ENCODE measurements around the gene MAGED2.
"Not testable (repeated sequence)": the region's sequence is repeated elsewhere in the genome, so short reads cannot be mapped to it uniquely, and the experiment has no call there.

The MAGED2 gene

GRCh38 chrX:54807524-54808108, at the start of gene MAGED2:
TSS of gene MAGED2 (plus strand) at chrX:54807745. CDS start at chrX:54809332, 1,587 bp downstream.
- DNase-seq (ENCODE audit: low read depth in 1 of 2, low spot score in 1 of 2) = peak; percentile 8 to 18

GRCh38 chrX:54758114-54759055, 49.2 kb upstream of the MAGED2 start:
- DNase-seq (ENCODE audit: low read depth in 1 of 2, low spot score in 1 of 2) = no peak

GRCh38 chrX:54774391-54775094, 33.0 kb upstream of the MAGED2 start:
- DNase-seq (ENCODE audit: low read depth in 1 of 2, low spot score in 1 of 2) = not testable (repeated sequence)

GRCh38 chrX:54776061-54776460, 31.5 kb upstream of the MAGED2 start:
- no peak for DNase-seq (ENCODE audit: low read depth in 1 of 2, low spot score in 1 of 2)

- no peak for DNase-seq (ENCODE audit: low read depth in 1 of 2, low spot score in 1 of 2)
These were observed 30.4 kb upstream of the MAGED2 start for GRCh38 chrX:54776987-54777672.

- DNase-seq (ENCODE audit: low read depth in 1 of 2, low spot score in 1 of 2) = no peak
These were observed 21.6 kb upstream of the MAGED2 start for GRCh38 chrX:54785901-54786300.

GRCh38 chrX:54786967-54787366, 20.6 kb upstream of the MAGED2 start:
- peak in 1 of 2 donors; percentile 11 for DNase-seq (ENCODE audit: low read depth in 1 of 2, low spot score in 1 of 2)

GRCh38 chrX:54788446-54788845, 19.1 kb upstream of the MAGED2 start:
- DNase-seq (ENCODE audit: low read depth in 1 of 2, low spot score in 1 of 2) = no peak

- DNase-seq (ENCODE audit: low read depth in 1 of 2, low spot score in 1 of 2) = not testable (repeated sequence)
These were observed 18.1 kb upstream of the MAGED2 start for GRCh38 chrX:54789405-54789804.

- no peak for DNase-seq (ENCODE audit: low read depth in 1 of 2, low spot score in 1 of 2)
These were observed 13.5 kb upstream of the MAGED2 start for GRCh38 chrX:54794028-54794427.

GRCh38 chrX:54794795-54795194, 12.8 kb upstream of the MAGED2 start:
- no peak for DNase-seq (ENCODE audit: low read depth in 1 of 2, low spot score in 1 of 2)

- no peak for DNase-seq (ENCODE audit: low read depth in 1 of 2, low spot score in 1 of 2)
These were observed 9.4 kb upstream of the MAGED2 start, which contains the start of gene ITIH6 for GRCh38 chrX:54798137-54798536. TSS of gene ITIH6 (minus strand) at chrX:54798255. CDS start at chrX:54798210, 45 bp downstream.

- no peak for DNase-seq (ENCODE audit: low read depth in 1 of 2, low spot score in 1 of 2)
These were observed 8.5 kb upstream of the MAGED2 start for GRCh38 chrX:54799046-54799445.

- DNase-seq (ENCODE audit: low read depth in 1 of 2, low spot score in 1 of 2) = peak in 1 of 2 donors; percentile 3
These were observed 612 bp downstream of the MAGED2 start for GRCh38 chrX:54808109-54808604.

GRCh38 chrX:54808605-54809483, 1.3 kb downstream of the MAGED2 start:
- DNase-seq (ENCODE audit: low read depth in 1 of 2, low spot score in 1 of 2) = peak; percentile 67 to 73

- DNase-seq (ENCODE audit: low read depth in 1 of 2, low spot score in 1 of 2) = no peak
These were observed 3.0 kb downstream of the MAGED2 start for GRCh38 chrX:54810532-54810931.

- DNase-seq (ENCODE audit: low read depth in 1 of 2, low spot score in 1 of 2) = no peak
These were observed 3.8 kb downstream of the MAGED2 start for GRCh38 chrX:54811301-54811885.

- no peak for DNase-seq (ENCODE audit: low read depth in 1 of 2, low spot score in 1 of 2)
These were observed 4.8 kb downstream of the MAGED2 start for GRCh38 chrX:54812306-54812705.

GRCh38 chrX:54817220-54817820, 9.8 kb downstream of the MAGED2 start:
- DNase-seq (ENCODE audit: low read depth in 1 of 2, low spot score in 1 of 2) = no peak
